PC-3 (cell line): ENCODE data around the gene LAYN. TPM values are rescaled to one million over a fixed set of nuclear protein-coding genes. Genes with fewer than 3 reads are reported as not detected.

Experiments
- ATAC-seq: fragments of 200-7000 bp; cut with Tn5 transposase; 2 replicates; pipeline ENCODE4 v1.9.1; 2020; ENCODE audit warnings: mild to moderate bottlenecking, moderate library complexity
- BruUV-seq: library from RNA; stranded (reverse); fragments of 400-500 nt; replicated peaks from 2 replicates; lab custom pipeline; 2021; lab: Mats Ljungman, UMichigan
- CTCF ChIA-PET: fragments of 300-600 bp; sonication (Branson Sonifier 250); formaldehyde crosslinking; loops from one replicate; lab custom pipeline; 2022; ENCODE audit warnings: antibody characterized with exemption; lab: Charles Lee
- POLR2A ChIA-PET: fragments of 300-600 bp; sonication (Branson Sonifier 250); formaldehyde crosslinking; loops from one replicate; lab custom pipeline; 2022; ENCODE audit warnings: antibody characterized with exemption; ENCODE audit not compliant: unreplicated experiment; lab: Charles Lee
- DNase-seq: peaks from one replicate; pipeline ENCODE4 v3.0.0-alpha.2; 2015
- H2AFZ ChIP-seq: fragments of 300-600 bp; sonication (generic); 2 replicates; pipeline ENCODE4 v1.6.0; 2016; ENCODE audit warnings: antibody characterized with exemption, low read length
- H3F3A ChIP-seq: fragments of 300-600 bp; sonication (generic); one replicate; pipeline ENCODE4 v1.6.0; 2017; ENCODE audit warnings: antibody characterized with exemption, low read length, control low read depth, mild to moderate bottlenecking; ENCODE audit not compliant: unreplicated experiment
- H3K27ac ChIP-seq: fragments of 300-600 bp; sonication (generic); 2 replicates; pipeline ENCODE4 v1.5.1; 2016; ENCODE audit warnings: mild to moderate bottlenecking, low read length
- H3K27me3 ChIP-seq: fragments of 300-600 bp; sonication (generic); 2 replicates; pipeline ENCODE4 v1.6.1; 2016; ENCODE audit warnings: low read length, mixed read lengths
- H3K36me3 ChIP-seq: fragments of 300-600 bp; sonication (generic); 2 replicates; pipeline ENCODE4 v1.6.1; 2016; ENCODE audit warnings: low read depth, mixed run types, low read length, mixed read lengths
- H3K4me1 ChIP-seq: fragments of 300-600 bp; sonication (generic); 2 replicates; pipeline ENCODE4 v1.5.1; 2016; ENCODE audit warnings: low read length; ENCODE audit not compliant: insufficient read depth
- H3K4me2 ChIP-seq: fragments of 300-600 bp; sonication (generic); 2 replicates; pipeline ENCODE4 v1.6.0; 2016; ENCODE audit warnings: low read length
- H3K4me3 ChIP-seq: fragments of 300-600 bp; sonication (generic); 2 replicates; pipeline ENCODE4 v1.5.1; 2016; ENCODE audit warnings: mild to moderate bottlenecking, low read length, mixed read lengths
- H3K79me2 ChIP-seq: fragments of 300-600 bp; sonication (generic); 2 replicates; pipeline ENCODE4 v1.6.1; 2017; ENCODE audit warnings: low read length, mixed read lengths
- H3K9ac ChIP-seq: fragments of 300-600 bp; sonication (generic); 2 replicates; pipeline ENCODE4 v1.6.0; 2016; ENCODE audit warnings: mild to moderate bottlenecking, low read length
- H3K9me2 ChIP-seq: fragments of 300-600 bp; sonication (generic); replicated peaks from 2 replicates; pipeline ENCODE4 v1.6.1; 2016; ENCODE audit warnings: mixed run types, low read length, mixed read lengths
- H3K9me3 ChIP-seq: fragments of 300-600 bp; sonication (generic); 2 replicates; pipeline ENCODE4 v1.6.1; 2016; ENCODE audit warnings: low read length, mixed read lengths
- H4K20me1 ChIP-seq: fragments of 300-600 bp; sonication (generic); 2 replicates; pipeline ENCODE4 v1.6.1; 2016; ENCODE audit warnings: low read length, mixed read lengths
- EZH2 ChIP-seq: fragments of 300-600 bp; sonication (generic); IDR thresholded peaks from one replicate; pipeline ENCODE4 v1.6.1; 2017; ENCODE audit warnings: antibody characterized with exemption, mild to moderate bottlenecking, low read length; ENCODE audit not compliant: unreplicated experiment
- EZH2phosphoT487 ChIP-seq: fragments of 300-600 bp; sonication (generic); IDR thresholded peaks from 2 replicates; pipeline ENCODE4 v1.6.1; 2018; ENCODE audit warnings: mild to moderate bottlenecking, antibody characterized with exemption, low read length, borderline replicate concordance
- intact Hi-C: fragments of 100-400 bp; cut with micrococcal nuclease; formaldehyde crosslinking; loops from 2 replicates; pipeline ENCODE4 v1.9.0; 2023
- total RNA-seq: library from RNA; depleted of rRNA; stranded (reverse); fragments of >200 nt; gene quantifications from 2 replicates; pipeline ENCODE4 v1.2.3, GENCODE V29; 2014
- TF ChIP-seq, protein P1 (sequence below): fragments of 300-600 bp; sonication (generic); conservative IDR thresholded peaks from 2 replicates; pipeline ENCODE4 v1.5.1; 2017; ENCODE audit warnings: antibody characterized with exemption, low read depth, mild to moderate bottlenecking, low read length

LAYN gene
- total RNA-seq, 1 experiment from 2014 or later, result 0.47 TPM

DNA sequence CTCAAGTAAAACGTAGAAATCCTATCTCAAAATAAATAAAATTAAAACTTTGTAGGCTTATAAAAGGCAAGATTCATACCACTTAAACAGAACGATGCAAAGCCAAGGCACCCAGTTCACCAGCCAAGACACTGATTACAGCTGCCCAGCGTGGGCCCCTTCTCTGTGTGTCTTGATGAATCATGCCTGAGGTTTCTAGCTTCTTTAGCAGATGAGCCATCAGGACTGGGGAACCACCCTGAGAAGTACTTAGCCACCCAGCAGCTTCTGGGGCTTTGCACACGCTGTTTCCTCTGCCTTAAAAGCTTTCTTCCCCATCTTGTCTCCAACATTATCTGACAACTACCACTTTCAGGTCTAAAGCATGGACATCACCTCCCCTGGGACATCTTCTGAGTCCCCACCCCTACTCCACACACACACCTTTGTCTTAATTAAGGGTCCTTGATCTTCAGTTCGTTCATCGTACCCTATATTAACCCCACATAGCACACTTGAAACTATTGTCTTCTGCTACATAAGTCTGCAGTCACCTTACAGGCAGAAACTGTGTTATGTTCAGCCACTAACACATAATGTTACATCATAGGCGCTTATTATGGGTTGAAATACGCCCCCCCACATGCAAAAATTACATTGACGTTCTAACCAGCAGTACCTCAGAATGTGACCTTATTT, 8.7 kb upstream of the LAYN start:
- H3K4me2 ChIP-seq, result peak overlapping the region; percentile 61
- CTCF ChIA-PET, result interaction anchor here (0.6 to 1.1 kb wide), 5 partner anchors 26 to 749 kb away, joined by 3 to 10 read pairs (median 5); no protein-coding TSS in a partner anchor

DNA sequence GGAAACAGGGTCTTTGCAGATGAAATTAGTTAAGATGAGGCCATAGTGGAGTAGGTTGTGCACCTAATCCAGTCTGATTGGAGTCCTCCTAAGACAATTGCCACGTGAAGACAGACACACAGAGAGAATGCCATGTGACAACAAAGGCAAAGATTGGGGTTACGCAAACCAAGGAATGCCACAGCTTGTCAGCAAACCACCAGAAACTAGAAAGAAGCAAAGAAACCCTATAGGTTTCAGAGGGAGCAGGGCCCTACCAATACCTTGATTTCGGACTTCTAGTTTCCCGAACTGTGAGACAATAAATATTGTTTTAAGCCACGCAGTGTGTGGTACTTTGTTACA, 8.2 kb upstream of the LAYN start:
- Histone ChIP-seq H4K20me1 (no peaks in the 10 kb centered on the region), H3K79me2 (no peaks in the 10 kb centered on the region), H3K36me3 (no peaks in the 10 kb centered on the region), H3K9me2 (no peaks in the 10 kb centered on the region), H3K9ac (no peak overlapping the region), H3K27ac (peak overlapping the region; percentile 76), H2AFZ (no peak overlapping the region), H3K4me1 (peaks cover 56% of the 10 kb centered on the region), H3F3A (peaks cover 10% of the 10 kb centered on the region), H3K9me3 (no peaks in the 10 kb centered on the region), H3K4me2 (peak overlapping the region; percentile 51; the same call in 1 of the 2 replicates), H3K27me3 (no peaks in the 10 kb centered on the region), H3K4me3 (no peak overlapping the region)
- intact Hi-C loops, result loop anchor here (10.0 kb wide), 1 partner anchor 328 kb away; no protein-coding TSS in a partner anchor
- TF ChIP-seq EZH2phosphoT487, result no peak
- TF ChIP-seq, protein P1, sequence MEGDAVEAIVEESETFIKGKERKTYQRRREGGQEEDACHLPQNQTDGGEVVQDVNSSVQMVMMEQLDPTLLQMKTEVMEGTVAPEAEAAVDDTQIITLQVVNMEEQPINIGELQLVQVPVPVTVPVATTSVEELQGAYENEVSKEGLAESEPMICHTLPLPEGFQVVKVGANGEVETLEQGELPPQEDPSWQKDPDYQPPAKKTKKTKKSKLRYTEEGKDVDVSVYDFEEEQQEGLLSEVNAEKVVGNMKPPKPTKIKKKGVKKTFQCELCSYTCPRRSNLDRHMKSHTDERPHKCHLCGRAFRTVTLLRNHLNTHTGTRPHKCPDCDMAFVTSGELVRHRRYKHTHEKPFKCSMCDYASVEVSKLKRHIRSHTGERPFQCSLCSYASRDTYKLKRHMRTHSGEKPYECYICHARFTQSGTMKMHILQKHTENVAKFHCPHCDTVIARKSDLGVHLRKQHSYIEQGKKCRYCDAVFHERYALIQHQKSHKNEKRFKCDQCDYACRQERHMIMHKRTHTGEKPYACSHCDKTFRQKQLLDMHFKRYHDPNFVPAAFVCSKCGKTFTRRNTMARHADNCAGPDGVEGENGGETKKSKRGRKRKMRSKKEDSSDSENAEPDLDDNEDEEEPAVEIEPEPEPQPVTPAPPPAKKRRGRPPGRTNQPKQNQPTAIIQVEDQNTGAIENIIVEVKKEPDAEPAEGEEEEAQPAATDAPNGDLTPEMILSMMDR, result no peak
- no peak for TF ChIP-seq EZH2
- ATAC-seq (no peak), DNase-seq (no peak)
- ChIA-PET CTCF (interaction anchor here (1.0 to 1.1 kb wide), 2 partner anchors 25 to 77 kb away, joined by 4 to 8 read pairs; no protein-coding TSS in a partner anchor), POLR2A (no interaction called here)
- BruUV-seq, result no TSS peak

More for the DNA sequence above, 8.7 kb upstream of the LAYN start:
- Histone ChIP-seq H3F3A (peaks cover 10% of the 10 kb centered on the region), H3K27me3 (no peaks in the 10 kb centered on the region), H3K4me3 (0 out of 2 replicates have a peak overlapping the region, but pooled peaks have one; percentile 10), H3K27ac (peak overlapping the region; percentile 76), H3K9ac (no peak overlapping the region; the same call in none of the 2 replicates), H4K20me1 (no peaks in the 10 kb centered on the region), H3K36me3 (no peaks in the 10 kb centered on the region), H3K4me1 (peaks cover 61% of the 10 kb centered on the region), H3K79me2 (no peaks in the 10 kb centered on the region), H3K9me3 (no peaks in the 10 kb centered on the region), H3K9me2 (no peaks in the 10 kb centered on the region), H2AFZ (peak overlapping the region; percentile 43; the same call in 1 of the 2 replicates)
- TF ChIP-seq EZH2phosphoT487, result no peak
- no peak for TF ChIP-seq EZH2
- TF ChIP-seq, protein P1, result no peak
- no TSS peak for BruUV-seq
- intact Hi-C loops, result loop anchor here (1.0 to 10.0 kb wide), 3 partner anchors 22 to 327 kb away; no protein-coding TSS in a partner anchor
- ATAC-seq, result peak; percentile 93
- POLR2A ChIA-PET, result interaction anchor here (0.5 to 0.8 kb wide), 3 partner anchors 23 to 314 kb away, joined by 3 to 4 read pairs (median 3); no protein-coding TSS in a partner anchor
- peak; percentile 95 for DNase-seq
